Measurements from ENCODE around the gene ELF1. TPM values are rescaled to one million over a fixed set of nuclear protein-coding genes. Genes with fewer than 3 reads are reported as not detected.

ELF1 gene
- total RNA-seq = 61.2 and 62.5 TPM in 2 replicates
- 28.6 and 31.8 TPM in 2 replicates for polyA plus RNA-seq
- polyA plus RNA-seq (2011; cell fraction: cytosol; rRNA removed) = 26.3 and 29.4 TPM in 2 replicates
- polyA plus RNA-seq (2011; cell fraction: nucleus; rRNA removed) = 49.6 TPM in 2 replicates
- polyA plus RNA-seq (2012) = 49.5 and 49.7 TPM in 2 replicates
- 57.9 and 67.6 TPM in 2 replicates for polyA minus RNA-seq
- polyA minus RNA-seq (2011; cell fraction: cytosol; rRNA and poly(A)+ RNA removed) = 12.8 TPM
- polyA minus RNA-seq (2011; cell fraction: nucleus; rRNA and poly(A)+ RNA removed) = 81.5 and 119 TPM in 2 replicates
- Bru-seq, nascent RNA = percentile 94 among the genes with signal in this experiment
- BruChase-seq, experiment 1, labeled RNA remaining after a 6-hour chase = percentile 69 among the genes with signal in this experiment
- BruChase-seq, experiment 2, labeled RNA remaining after a 2-hour chase = percentile 84 among the genes with signal in this experiment
- long read RNA-seq, transcript ELF1-201 (9 exons, 3,566 nt) = minor isoform, 7 of 75 reads
- long read RNA-seq, transcript ELF1-205 (9 exons, 2,116 nt) = major isoform, 28 of 75 reads
- long read RNA-seq, partial matches to known transcripts = 11 of 75 reads
- long read RNA-seq, other reads (novel, unspliced or antisense) = 29 of 75 reads

DNA sequence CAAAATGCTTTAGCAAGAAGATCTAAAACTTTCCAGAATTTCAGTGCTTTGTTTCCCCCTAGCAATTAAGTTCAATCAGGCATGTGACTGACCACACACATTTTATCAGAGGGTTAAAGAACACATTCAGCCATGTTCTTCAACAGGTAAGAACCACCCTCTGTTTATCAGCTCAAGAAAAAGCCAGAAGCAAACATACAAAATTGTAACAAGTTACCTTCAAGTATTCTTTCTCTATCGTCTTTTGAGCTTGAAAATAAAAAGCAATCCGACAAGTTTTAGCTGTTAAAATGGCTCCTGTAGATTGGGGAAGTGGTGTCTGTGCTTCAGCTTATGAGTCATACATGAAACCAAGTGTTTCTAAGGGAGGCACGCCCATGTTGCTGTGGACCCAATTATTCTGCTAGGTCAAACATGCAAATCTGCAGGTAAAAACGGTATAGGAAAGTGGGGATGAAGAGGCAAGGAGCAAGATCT, at the start of gene ELF1:
Gene ELF1, minus strand, starts transcription at position 306 of the 477 bp plus-strand sequence. CDS start 37,262 bp downstream, outside the sequence.
- FAIRE-seq = no peak
- no peaks in the 10 kb centered on the region for H4K20me1 ChIP-seq (replicated peaks; ENCODE audit: control insufficient read depth, extremely low read depth, insufficient read depth, low read length)
- H3K9me1 ChIP-seq (replicated peaks; ENCODE audit: control insufficient read depth, extremely low read depth, insufficient read depth, low read length) = no peaks in the 10 kb centered on the region
- ChIA-PET CTCF (interaction anchor here (0.7 to 2.9 kb wide), 9 partner anchors 8 to 44 kb away, joined by 3 to 14 read pairs (median 5); no protein-coding TSS in a partner anchor), POLR2A (no interaction called here)
- intact Hi-C loops (cut with micrococcal nuclease) (loop anchor here (2.0 kb wide), 1 partner anchor 36 kb away; no protein-coding TSS in a partner anchor), dilution Hi-C loops (cut with MboI; ENCODE audit: extremely low pct_ligation_motif_present, low sequenced_read_pairs) (no loop called here)
- H3K4me1 ChIP-seq (ENCODE audit: control insufficient read depth, extremely low read depth, insufficient read depth, low read length) = peaks cover 3% of the 10 kb centered on the region
- peak within 1 kb of the TSS; percentile 65 for H2AFZ ChIP-seq (ENCODE audit: low read depth, low read length)
- DNase-seq (ENCODE audit: low read depth, low spot score) = peak; percentile 72
- peak within 1 kb of the TSS; percentile 86 for H3K27ac ChIP-seq (ENCODE audit: insufficient read depth, low read depth, low read length)
- peak; percentile 58 for TF ChIP-seq JUN (IDR thresholded peaks at IDR 0.05; ENCODE audit: borderline replicate concordance, insufficient read depth, insufficient read length, low read depth)
- TF ChIP-seq FOS (IDR thresholded peaks at IDR 0.05; ENCODE audit: borderline replicate concordance, insufficient read depth, low read length) = peak; percentile 81
- no peak for TF ChIP-seq POLR2AphosphoS5 (IDR thresholded peaks at IDR 0.05; ENCODE audit: insufficient read depth, low read depth, low read length)
- no peaks in the 10 kb centered on the region for H3K9me3 ChIP-seq (replicated peaks; ENCODE audit: control insufficient read depth, insufficient read depth, low read length)
- no peaks in the 10 kb centered on the region for H3K36me3 ChIP-seq (ENCODE audit: control insufficient read depth in 2 of 2, extremely low read depth in 1 of 2, insufficient read depth in 2 of 2, low read length in 2 of 2)
- peaks cover 44% of the 10 kb centered on the region for H3K79me2 ChIP-seq (ENCODE audit: control insufficient read depth, insufficient read depth, low read length)
- no peaks in the 10 kb centered on the region for H3K27me3 ChIP-seq (ENCODE audit: control insufficient read depth in 2 of 2, insufficient read depth in 2 of 2, low read length in 2 of 2)
- peak within 1 kb of the TSS; percentile 23 to 91 (median 68) for H3K4me3 ChIP-seq (replicated peaks in 1 of 3; ENCODE audit: insufficient read depth in 1 of 3, low read depth in 1 of 3, low read length in 3 of 3)
- no TSS peak for BruUV-seq (replicated peaks)
- peak within 1 kb of the TSS; percentile 93 for H3K9ac ChIP-seq (replicated peaks; ENCODE audit: extremely low read depth, insufficient read depth, low read length)
- H3K4me2 ChIP-seq (ENCODE audit: insufficient read depth, low read length) = peak within 1 kb of the TSS; percentile 88

- TF ChIP-seq CTCF (IDR thresholded peaks at IDR 0.05; ENCODE audit: extremely low read depth in 1 of 2, insufficient read depth in 1 of 2, low read depth in 1 of 2, low read length in 2 of 2) (no peak), EZH2 (IDR thresholded peaks at IDR 0.05; ENCODE audit: borderline replicate concordance, low read depth, low read length, severe bottlenecking) (no peak), MYC (IDR thresholded peaks at IDR 0.05; ENCODE audit: low read depth, low read length) (no peak), GATA2 (IDR thresholded peaks at IDR 0.05; ENCODE audit: insufficient read depth, insufficient read length, low read depth, low read length) (no peak)
- Histone ChIP-seq H4K20me1 (replicated peaks; ENCODE audit: control insufficient read depth, extremely low read depth, insufficient read depth, low read length) (no peaks in the 10 kb centered on the region), H3K27ac (ENCODE audit: insufficient read depth, low read depth, low read length) (peak overlapping the region; percentile 85), H3K4me3 (replicated peaks in 1 of 3; ENCODE audit: insufficient read depth in 1 of 3, low read depth in 1 of 3, low read length in 3 of 3) (no peak overlapping the region), H3K27me3 (ENCODE audit: control insufficient read depth in 2 of 2, insufficient read depth in 2 of 2, low read length in 2 of 2) (no peaks in the 10 kb centered on the region), H3K9me1 (replicated peaks; ENCODE audit: control insufficient read depth, extremely low read depth, insufficient read depth, low read length) (no peaks in the 10 kb centered on the region), H2AFZ (ENCODE audit: low read depth, low read length) (no peak overlapping the region), H3K9me3 (replicated peaks; ENCODE audit: control insufficient read depth, insufficient read depth, low read length) (no peaks in the 10 kb centered on the region), H3K79me2 (ENCODE audit: control insufficient read depth, insufficient read depth, low read length) (peaks cover 21% of the 10 kb centered on the region), H3K36me3 (ENCODE audit: control insufficient read depth in 2 of 2, extremely low read depth in 1 of 2, insufficient read depth in 2 of 2, low read length in 2 of 2) (peaks cover 13 to 14% of the 10 kb centered on the region in 2 experiments), H3K4me2 (ENCODE audit: insufficient read depth, low read length) (peak overlapping the region; percentile 58), H3K9ac (replicated peaks; ENCODE audit: extremely low read depth, insufficient read depth, low read length) (peak overlapping the region; percentile 71), H3K4me1 (ENCODE audit: control insufficient read depth, extremely low read depth, insufficient read depth, low read length) (peaks cover 35% of the 10 kb centered on the region)
- ChIA-PET CTCF (interaction anchor here (0.6 to 2.1 kb wide), 3 partner anchors 9 to 22 kb away, joined by 3 to 13 read pairs (median 3); no protein-coding TSS in a partner anchor), POLR2A (no interaction called here)
- peak; percentile 77 for DNase-seq (ENCODE audit: low read depth, low spot score)
- dilution Hi-C loops (cut with MboI; ENCODE audit: extremely low pct_ligation_motif_present, low sequenced_read_pairs) = no loop called here
- intact Hi-C loops (cut with micrococcal nuclease) = loop anchor here (10.0 kb wide), 1 partner anchor 290 kb away; the partner anchor contains the start of gene MRPS31
- BruUV-seq (replicated peaks) = no TSS peak
- no peak for FAIRE-seq
Observed at GRCh38 chr13:41065078-41065477, 46.0 kb upstream of the ELF1 start.
